PC-9 (cell line): Measurements from ENCODE around the gene B3GLCT. TPM values are rescaled to one million over a fixed set of nuclear protein-coding genes. Genes with fewer than 3 reads are reported as not detected.
A peak's percentile ranks its signal among the peaks of the same experiment; 100 is the strongest.

Experiments used
- BruUV-seq: library from RNA; stranded (reverse); fragments of 400-500 nt; replicated peaks from 2 replicates; lab custom pipeline; 2021; lab: Mats Ljungman, UMichigan
- CTCF ChIA-PET: fragments of 300-600 bp; sonication (Branson Sonifier 250); formaldehyde crosslinking; loops from one replicate; lab custom pipeline; 2022; ENCODE audit warnings: antibody characterized with exemption; lab: Charles Lee
- POLR2A ChIA-PET: fragments of 300-600 bp; sonication (Branson Sonifier 250); formaldehyde crosslinking; loops from one replicate; lab custom pipeline; 2022; ENCODE audit warnings: antibody characterized with exemption; ENCODE audit not compliant: unreplicated experiment; lab: Charles Lee
- DNase-seq, 2 experiments: peaks; one replicate each; pipeline versions ENCODE4 v3.0.0 to v3.0.0-alpha.2; 2015 to 2022; ENCODE audit warnings: mixed read lengths in 1 of 2
- H2AFZ ChIP-seq: fragments of 200-600 bp; sonication (generic); 2 replicates; pipeline ENCODE4 v1.8.1; 2017; ENCODE audit warnings: antibody characterized with exemption
- H3F3A ChIP-seq: fragments of 200-600 bp; sonication (generic); 2 replicates; pipeline ENCODE4 v1.8.1; 2017; ENCODE audit warnings: antibody characterized with exemption, mild to moderate bottlenecking, low read depth; ENCODE audit not compliant: insufficient read depth
- H3K27ac ChIP-seq: fragments of 200-600 bp; sonication (generic); 2 replicates; pipeline ENCODE4 v1.6.1; 2016; ENCODE audit warnings: mixed run types
- H3K27me3 ChIP-seq: fragments of 200-600 bp; sonication (generic); 2 replicates; pipeline ENCODE4 v1.6.1; 2016; ENCODE audit warnings: low read depth, mixed run types; ENCODE audit not compliant: insufficient read depth
- H3K36me3 ChIP-seq: fragments of 200-600 bp; sonication (generic); 2 replicates; pipeline ENCODE4 v1.6.1; 2016; ENCODE audit warnings: low read depth, mixed run types
- H3K4me1 ChIP-seq: fragments of 200-600 bp; sonication (generic); replicated peaks from 2 replicates; pipeline ENCODE4 v1.6.1; 2016; ENCODE audit warnings: mixed run types; ENCODE audit not compliant: insufficient read depth
- H3K4me2 ChIP-seq: fragments of 200-600 bp; sonication (generic); 2 replicates; pipeline ENCODE4 v1.6.1; 2017; ENCODE audit warnings: mixed run types
- H3K4me3 ChIP-seq: fragments of 200-600 bp; sonication (generic); 2 replicates; pipeline ENCODE4 v1.6.1; 2016; ENCODE audit warnings: mixed run types
- H3K79me2 ChIP-seq: fragments of 200-600 bp; sonication (generic); 2 replicates; pipeline ENCODE4 v1.6.1; 2017; ENCODE audit warnings: low read depth, mixed run types
- H3K9me2 ChIP-seq: fragments of 200-600 bp; sonication (generic); 2 replicates; pipeline ENCODE4 v1.8.1; 2017; ENCODE audit warnings: mild to moderate bottlenecking; ENCODE audit not compliant: insufficient read depth
- H3K9me3 ChIP-seq: fragments of 200-600 bp; sonication (generic); 2 replicates; pipeline ENCODE4 v1.8.1; 2016; ENCODE audit warnings: low read depth; ENCODE audit not compliant: insufficient read depth
- H4K20me1 ChIP-seq: fragments of 200-600 bp; sonication (generic); 2 replicates; pipeline ENCODE4 v1.8.1; 2017; ENCODE audit not compliant: insufficient read depth
- CTCF ChIP-seq: fragments of 200-600 bp; sonication (generic); conservative IDR thresholded peaks from 2 replicates; pipeline ENCODE4 v1.6.1; 2017; ENCODE audit warnings: mixed run types, antibody characterized with exemption, mild to moderate bottlenecking, moderate library complexity
- EZH2 ChIP-seq: fragments of 200-600 bp; sonication (generic); IDR thresholded peaks from 2 replicates; pipeline ENCODE4 v1.8.0; 2017; ENCODE audit warnings: antibody characterized with exemption, low read depth
- intact Hi-C: fragments of 100-400 bp; cut with micrococcal nuclease; formaldehyde crosslinking; loops from one replicate; pipeline ENCODE4 v1.10.0; 2022; ENCODE audit not compliant: unreplicated experiment
- total RNA-seq: library from RNA; stranded (reverse); gene quantifications from 2 replicates; pipeline ENCODE4 v1.2.3, GENCODE V29; 2021

The B3GLCT gene
- total RNA-seq, 1 experiment from 2014 or later: 5.4 TPM

- H4K20me1 ChIP-seq: no peaks in the 10 kb centered on the region
- ChIA-PET POLR2A (no interaction called here), CTCF (no interaction called here)
- no peak overlapping the region for H2AFZ ChIP-seq
- no peaks in the 10 kb centered on the region for H3K9me2 ChIP-seq
- no peaks in the 10 kb centered on the region for H3K9me3 ChIP-seq
- no peak overlapping the region for H3K27ac ChIP-seq
- no peaks in the 10 kb centered on the region for H3K4me1 ChIP-seq
- intact Hi-C loops: no loop called here
- no TSS peak for BruUV-seq
- H3F3A ChIP-seq: no peaks in the 10 kb centered on the region
- no peaks in the 10 kb centered on the region for H3K36me3 ChIP-seq
- no peaks in the 10 kb centered on the region for H3K79me2 ChIP-seq
- H3K4me2 ChIP-seq: no peak overlapping the region
- H3K27me3 ChIP-seq: no peaks in the 10 kb centered on the region
- H3K4me3 ChIP-seq: no peak overlapping the region
- DNase-seq: no peak
- no peak for TF ChIP-seq CTCF
- no peak for TF ChIP-seq EZH2
Observed at GRCh38 chr13:31227870-31228269, 28.1 kb downstream of the B3GLCT start.

- no peak for DNase-seq
Observed at GRCh38 chr13:31234729-31235128, 35.0 kb downstream of the B3GLCT start.

GRCh38 chr13:31236211-31236786 lies 36.5 kb downstream of the B3GLCT start:
- Histone ChIP-seq H3K27ac (no peak overlapping the region), H3K4me1 (no peaks in the 10 kb centered on the region), H3K36me3 (no peaks in the 10 kb centered on the region), H3F3A (no peaks in the 10 kb centered on the region), H3K4me3 (no peak overlapping the region), H3K27me3 (no peaks in the 10 kb centered on the region), H3K79me2 (no peaks in the 10 kb centered on the region), H3K9me2 (no peaks in the 10 kb centered on the region), H4K20me1 (no peaks in the 10 kb centered on the region), H3K4me2 (no peak overlapping the region), H2AFZ (no peak overlapping the region), H3K9me3 (no peaks in the 10 kb centered on the region)
- ChIA-PET CTCF (interaction anchor here (1.0 kb wide), 1 partner anchor 188 kb away, joined by 4 read pairs; no protein-coding TSS in a partner anchor), POLR2A (no interaction called here)
- intact Hi-C loops: loop anchor here (1.0 to 5.0 kb wide), 2 partner anchors 188 to 506 kb away; no protein-coding TSS in a partner anchor
- DNase-seq: peak in 1 of 2 experiments; percentile 2
- TF ChIP-seq EZH2 (no peak), CTCF (peak; percentile 88)
- BruUV-seq: no TSS peak

More at GRCh38 chr13:31234729-31235128, 35.0 kb downstream of the B3GLCT start:
- H3K36me3 ChIP-seq: no peaks in the 10 kb centered on the region
- TF ChIP-seq CTCF: peak; percentile 44
- TF ChIP-seq EZH2: no peak
- no peak overlapping the region for H3K4me2 ChIP-seq
- POLR2A ChIA-PET: no interaction called here
- no peaks in the 10 kb centered on the region for H3K4me1 ChIP-seq
- H3K9me2 ChIP-seq: no peaks in the 10 kb centered on the region
- H3K4me3 ChIP-seq: no peak overlapping the region
- CTCF ChIA-PET: no interaction called here
- no peak overlapping the region for H2AFZ ChIP-seq
- no peaks in the 10 kb centered on the region for H3K9me3 ChIP-seq
- H3K79me2 ChIP-seq: no peaks in the 10 kb centered on the region
- no peaks in the 10 kb centered on the region for H3F3A ChIP-seq
- no peaks in the 10 kb centered on the region for H4K20me1 ChIP-seq
- BruUV-seq: no TSS peak
- H3K27me3 ChIP-seq: no peaks in the 10 kb centered on the region
- intact Hi-C loops: loop anchor here (5.0 kb wide), 1 partner anchor 508 kb away; no protein-coding TSS in a partner anchor
- no peak overlapping the region for H3K27ac ChIP-seq
